GM12873 (cell line): ENCODE data around the gene RPS19.

Source experiments
- CTCF ChIP-seq: IDR thresholded peaks from 2 replicates; pipeline ENCODE4 v1.5.1; 2012; ENCODE audit warnings: low read depth, mild to moderate bottlenecking, moderate library complexity, low read length, control low read depth; ENCODE audit not compliant: insufficient read depth; ENCODE audit errors: missing control alignments

Gene RPS19

GRCh38 chr19:41915776-41916414, 55.8 kb downstream of the RPS19 start:
- TF ChIP-seq CTCF: no peak

GRCh38 chr19:41917676-41918075, 57.6 kb downstream of the RPS19 start:
- no peak for TF ChIP-seq CTCF

- TF ChIP-seq CTCF: no peak
Measured at GRCh38 chr19:41918095-41918494, 58.0 kb downstream of the RPS19 start.

- TF ChIP-seq CTCF: no peak
Measured at GRCh38 chr19:41918653-41919244, 58.7 kb downstream of the RPS19 start.

GRCh38 chr19:41919948-41920712, 60.1 kb downstream of the RPS19 start:
- no peak for TF ChIP-seq CTCF

- no peak for TF ChIP-seq CTCF
Measured at GRCh38 chr19:41920882-41921576, 61.0 kb downstream of the RPS19 start.
